CMK (cell line): Measurements from ENCODE around the gene NKX2-4.
"Not testable (repeated sequence)": the region's sequence is repeated elsewhere in the genome, so short reads cannot be mapped to it uniquely, and the experiment has no call there.

Experiments used
- DNase-seq: peaks from one replicate; pipeline ENCODE4 v3.0.0-alpha.2; 2010; ENCODE audit warnings: low read depth

NKX2-4 gene

DNA sequence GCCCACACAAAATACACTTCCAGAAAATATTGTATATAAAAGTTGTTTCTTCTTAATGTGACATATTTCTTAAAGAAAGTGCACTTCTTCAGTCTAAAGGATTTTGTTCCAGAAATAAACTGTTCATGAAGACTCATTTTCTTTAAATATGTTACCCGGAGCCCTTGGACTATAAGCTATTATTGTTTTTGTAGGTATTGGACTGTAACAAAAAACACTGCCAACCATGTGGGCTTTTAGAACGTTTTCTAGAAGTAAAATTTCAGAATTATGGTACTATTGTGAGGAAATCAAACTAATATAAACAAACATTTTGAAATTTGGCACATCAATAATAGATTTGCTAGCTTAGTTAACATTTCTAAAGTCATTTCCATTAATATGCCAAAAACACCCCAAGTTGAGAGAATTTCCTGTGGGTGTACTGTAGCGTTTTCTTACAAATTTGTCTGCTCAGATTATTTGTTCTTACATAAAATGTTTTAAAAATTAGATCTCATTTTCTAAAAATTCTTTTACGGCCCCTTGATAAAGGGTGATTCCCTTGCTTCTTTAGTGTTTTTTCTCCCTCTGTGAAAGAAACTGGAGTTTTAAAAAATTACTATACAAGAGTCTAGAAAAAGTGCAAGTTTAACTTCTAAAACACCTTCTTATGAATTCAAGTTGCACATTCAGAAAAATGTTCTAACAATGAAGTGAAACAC is 3.4 kb downstream of the NKX2-4 start:
- DNase-seq = no peak

DNA sequence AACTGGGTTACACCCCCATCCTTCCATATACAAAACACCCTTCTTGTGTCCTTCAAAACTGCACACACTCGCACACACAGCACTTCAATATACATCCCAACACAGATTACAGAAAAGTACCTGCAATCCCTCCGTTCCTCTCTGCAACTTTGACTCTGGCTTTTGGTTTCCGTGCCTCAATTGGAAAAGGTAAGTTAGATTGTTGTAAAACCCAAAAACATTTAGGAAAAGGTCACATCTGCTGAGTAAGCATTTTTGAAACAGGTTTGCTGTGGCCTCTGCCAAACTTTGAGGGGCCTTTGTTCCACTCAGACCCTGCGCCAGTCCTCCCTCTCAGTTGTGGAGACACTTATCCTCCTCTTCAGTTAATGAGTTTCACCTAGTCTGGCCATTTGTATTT is 4.2 kb downstream of the NKX2-4 start:
- no peak for DNase-seq

DNA sequence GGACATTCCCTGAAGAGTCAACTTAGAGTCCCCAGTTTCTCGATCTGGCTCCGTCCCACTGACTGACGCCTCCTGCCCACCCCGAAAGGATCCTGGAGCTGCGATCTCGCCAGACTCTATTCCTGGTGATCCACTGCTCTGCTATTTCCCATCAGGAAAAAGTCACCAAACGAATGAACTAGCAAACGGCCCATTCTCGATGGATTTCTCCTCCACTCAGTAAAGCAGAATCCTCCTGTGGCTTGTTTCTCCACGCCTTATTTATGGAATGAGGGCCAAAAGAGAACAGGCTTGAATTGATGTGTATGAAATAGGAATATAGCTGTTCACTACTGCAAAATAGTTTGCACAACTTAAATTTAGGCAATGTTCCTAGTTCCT is 5.4 kb downstream of the NKX2-4 start:
- no peak for DNase-seq

GRCh38 chr20:21391185-21391971 is 5.9 kb downstream of the NKX2-4 start:
- DNase-seq = no peak

GRCh38 chr20:21390768-21391167 is 6.6 kb downstream of the NKX2-4 start:
- DNase-seq = no peak

GRCh38 chr20:21389368-21389767 is 8.0 kb downstream of the NKX2-4 start:
- DNase-seq = no peak

DNA sequence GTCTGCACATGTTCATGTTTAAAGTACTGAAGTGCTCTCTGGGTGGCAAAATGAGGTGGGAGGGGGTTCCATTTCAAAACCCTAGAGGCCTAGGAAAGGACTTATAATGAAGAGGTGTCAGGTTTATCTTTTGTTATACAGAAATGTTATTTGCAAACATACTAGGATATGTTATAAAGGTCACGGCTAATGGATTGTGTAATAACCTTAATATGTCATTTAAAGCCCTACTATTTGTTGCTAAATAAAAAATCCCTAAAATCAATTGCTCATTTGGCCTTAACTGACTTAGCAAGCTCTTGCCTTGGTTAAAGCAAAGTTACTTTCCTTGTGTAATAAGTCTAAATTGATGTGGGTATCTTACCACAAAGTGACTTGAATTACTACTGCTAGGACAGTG is 8.8 kb downstream of the NKX2-4 start:
- no peak for DNase-seq

- DNase-seq = no peak
Measured at GRCh38 chr20:21387528-21387927, 9.8 kb downstream of the NKX2-4 start.

DNA sequence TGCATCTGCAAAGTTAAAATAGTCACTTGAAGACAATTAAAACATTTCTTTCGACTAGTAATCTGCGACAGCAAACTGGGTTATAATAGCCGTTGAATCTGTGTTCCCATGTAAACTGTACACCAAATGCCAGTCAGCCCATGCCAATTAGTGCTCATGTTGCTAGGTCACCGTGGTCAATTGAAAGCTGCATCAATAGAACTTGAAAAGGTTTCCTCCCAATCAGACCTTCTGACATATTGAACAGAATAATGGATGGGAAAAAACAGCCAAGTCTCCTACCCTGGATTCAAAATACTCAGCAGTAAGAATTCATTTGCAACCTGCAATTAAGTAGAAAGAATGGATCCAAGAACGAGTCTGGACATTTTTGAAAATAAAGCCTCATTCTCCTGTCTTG is 11.2 kb downstream of the NKX2-4 start:
- DNase-seq = no peak

DNA sequence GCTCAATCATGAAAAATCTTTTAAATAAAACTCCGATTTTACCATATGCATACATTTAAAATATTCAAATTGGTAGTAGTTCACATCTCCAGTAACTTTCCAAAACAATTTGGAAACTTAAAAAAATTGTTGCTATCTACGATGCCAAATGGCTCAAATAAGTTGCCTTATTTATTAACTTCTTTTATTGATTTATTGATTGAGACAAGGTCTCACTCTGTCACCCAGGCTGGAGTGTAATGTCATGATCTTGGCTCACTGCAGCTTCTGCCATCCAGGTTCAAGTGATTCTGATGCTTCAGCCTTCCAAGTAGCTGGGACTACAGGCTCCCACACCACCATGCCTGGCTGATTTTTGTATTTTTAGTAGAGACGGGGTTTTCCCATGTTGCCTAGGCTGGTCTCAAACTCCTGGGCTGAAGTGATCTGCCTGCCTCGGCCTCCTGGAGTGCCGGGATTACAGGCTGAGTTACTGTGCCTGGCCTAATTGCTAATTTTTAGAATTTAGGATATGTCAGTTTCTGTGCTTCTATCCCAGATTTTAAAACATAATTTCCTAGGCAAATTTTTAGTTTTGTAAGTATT is 12.9 kb downstream of the NKX2-4 start:
- no peak for DNase-seq

GRCh38 chr20:21381619-21382018 is 15.7 kb downstream of the NKX2-4 start:
- no peak for DNase-seq

DNA sequence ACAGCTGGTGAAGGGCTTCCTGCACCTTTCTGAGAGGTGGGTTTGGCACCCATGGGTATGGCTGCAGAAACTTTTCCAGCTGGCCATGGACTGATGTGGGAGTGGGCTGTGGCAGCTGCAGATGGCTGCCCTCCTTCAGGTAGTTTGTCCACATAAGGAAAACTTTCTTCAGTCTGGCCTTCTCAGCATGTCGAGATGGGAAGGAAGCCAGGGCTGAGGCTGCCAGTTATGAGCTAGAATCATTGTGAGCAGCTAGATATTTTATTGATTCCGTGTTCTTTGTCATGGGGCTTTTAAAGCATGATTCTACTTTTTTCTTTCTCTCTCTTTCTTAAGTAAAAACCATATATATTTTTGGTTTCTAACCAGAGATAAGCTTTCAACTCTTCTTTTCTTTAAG is 16.6 kb downstream of the NKX2-4 start:
- no peak for DNase-seq

- no peak for DNase-seq
Measured at GRCh38 chr20:21378259-21378658, 19.1 kb downstream of the NKX2-4 start.

- DNase-seq = no peak
Measured at GRCh38 chr20:21377701-21378100, 19.6 kb downstream of the NKX2-4 start.

- no peak for DNase-seq
Measured at GRCh38 chr20:21376626-21377025, 20.7 kb downstream of the NKX2-4 start.

DNA sequence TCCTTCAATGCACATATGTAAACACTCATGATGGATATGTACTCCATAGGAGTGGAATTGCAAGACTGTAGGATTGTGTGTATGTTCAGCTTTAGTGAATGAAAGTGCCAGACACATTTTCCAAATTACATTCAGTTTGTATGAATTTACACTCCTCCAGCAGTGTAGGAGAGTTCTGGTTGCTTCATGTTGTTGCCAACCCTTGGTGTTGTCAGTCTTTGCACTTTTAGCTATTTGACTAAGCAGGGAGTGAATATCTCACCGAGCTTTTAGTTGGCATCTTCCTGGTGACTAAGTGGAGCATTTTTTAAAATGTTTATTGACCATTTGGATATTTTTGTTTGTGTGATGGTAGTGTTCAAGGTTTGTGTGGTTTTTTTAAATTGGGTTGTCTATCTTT is 23.9 kb downstream of the NKX2-4 start:
- DNase-seq = no peak

- DNase-seq = no peak
Measured at GRCh38 chr20:21372016-21372415, 25.3 kb downstream of the NKX2-4 start.

DNA sequence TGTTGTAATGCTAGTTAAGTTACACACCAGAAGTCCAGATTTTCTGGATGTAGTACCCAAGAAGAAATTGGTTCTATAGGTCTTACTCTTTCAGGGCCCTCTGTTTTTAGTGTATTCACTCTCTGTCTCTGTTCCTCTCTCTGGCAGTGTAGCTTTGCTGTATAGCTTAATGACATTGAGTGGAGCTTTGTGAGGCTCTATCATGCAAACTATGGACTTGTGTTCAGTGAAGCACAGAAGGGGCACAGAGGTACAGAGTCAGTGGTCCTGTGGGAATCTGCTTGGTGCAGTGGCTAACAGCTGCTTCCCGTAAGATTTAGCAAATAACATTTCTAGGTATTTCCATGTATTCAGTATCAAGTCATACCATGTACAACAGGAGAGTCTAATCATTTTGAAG is 26.1 kb downstream of the NKX2-4 start:
- no peak for DNase-seq

- no peak for DNase-seq
Measured at GRCh38 chr20:21368791-21369190, 28.5 kb downstream of the NKX2-4 start.

GRCh38 chr20:21366273-21366672 is 31.1 kb downstream of the NKX2-4 start:
- not testable (repeated sequence) for DNase-seq

DNA sequence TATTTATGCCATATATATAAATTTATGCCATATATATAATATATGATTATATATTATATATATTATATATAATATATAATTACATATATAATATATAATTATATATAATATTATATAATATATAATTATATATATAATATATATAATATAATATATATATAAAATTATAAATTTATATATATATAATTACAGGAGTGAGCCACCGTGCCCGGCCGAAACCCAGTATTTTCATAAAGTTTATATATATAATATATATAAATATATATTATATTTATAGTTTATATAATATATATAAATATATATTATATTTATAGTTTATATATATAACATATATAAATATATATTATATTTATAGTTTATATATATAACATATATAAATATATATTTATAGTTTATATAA is 31.6 kb downstream of the NKX2-4 start:
- no peak for DNase-seq

DNA sequence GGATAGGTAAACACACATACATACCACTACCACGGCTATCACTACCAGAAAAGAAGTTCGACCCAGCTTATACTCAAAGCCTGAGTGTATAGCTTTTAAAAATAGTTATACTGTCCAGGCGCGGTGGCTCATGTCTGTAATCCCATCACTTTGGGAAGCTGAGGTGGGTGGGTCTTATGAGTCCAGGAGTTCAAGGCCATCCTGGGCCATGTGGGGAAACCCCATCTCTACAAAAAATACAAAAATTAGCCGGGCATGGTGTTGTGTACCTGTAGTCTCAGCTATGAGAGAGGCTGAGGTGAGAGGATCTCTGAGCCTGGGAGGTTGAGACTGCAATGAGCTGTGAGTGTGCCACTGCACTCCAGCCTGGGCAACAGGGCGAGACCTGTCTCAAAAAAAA is 32.9 kb downstream of the NKX2-4 start:
- no peak for DNase-seq

- DNase-seq = no peak
Measured at GRCh38 chr20:21361266-21361665, 36.1 kb downstream of the NKX2-4 start.
